K562 (cell line): ENCODE measurements around the gene SHISAL1. TPM values are rescaled to one million over a fixed set of nuclear protein-coding genes. Genes with fewer than 3 reads are reported as not detected.

Experiments used
- ATAC-seq: fragments of 200-7000 bp; cut with Tn5 transposase; 3 replicates; pipeline ENCODE4 v1.9.1; 2020; ENCODE audit warnings: moderate library complexity
- BruUV-seq: library from RNA; stranded (reverse); fragments of 400-500 nt; replicated peaks from 2 replicates; lab custom pipeline; 2021; lab: Mats Ljungman, UMichigan
- CTCF ChIA-PET: fragments of 300-600 bp; formaldehyde crosslinking; extraction: SDS; loops from one replicate; lab custom pipeline; 2021; ENCODE audit warnings: low intra/inter-chr PET ratio; lab: Yijun Ruan, JAX
- POLR2A ChIA-PET: fragments of 300-600, 350-650 bp; sonication (Branson Sonifier 250); formaldehyde crosslinking; extraction: SDS; loops from one replicate; lab custom pipeline; 2021; ENCODE audit warnings: antibody characterized with exemption, inconsistent platforms; lab: Yijun Ruan, JAX
- DNase-seq, 4 experiments: peaks; one replicate each; pipeline versions ENCODE4 v3.0.0 to v3.0.0-alpha.2; 2011 to 2018; ENCODE audit warnings: low spot score in 3 of 4, mixed read lengths in 3 of 4; ENCODE audit errors: extremely low read depth in 1 of 4
- FAIRE-seq: peaks from 2 replicates; lab custom pipeline; 2011; peaks lifted over from hg19 to GRCh38; lab: Jason Lieb, UNC
- H2AFZ ChIP-seq: 2 replicates; pipeline ENCODE4 v1.6.0; 2011; ENCODE audit warnings: low read depth, low read length, control low read depth, inconsistent platforms
- H3K27ac ChIP-seq: fragments of 200-600 bp; 3 replicates; pipeline ENCODE4 v1.8.0; 2011; ENCODE audit warnings: low read depth, mild to moderate bottlenecking, control low read depth, inconsistent platforms, low read length, moderate library complexity, mixed read lengths; ENCODE audit errors: extremely low read depth
- H3K27me3 ChIP-seq, 2 experiments: fragments of 300-600 bp in 1 of 2; 2 replicates in 1 of 2; 3 replicates in 1 of 2; pipeline versions ENCODE4 v1.6.0 to v1.8.0; 2011; ENCODE audit warnings: inconsistent platforms in 2 of 2, low read length in 2 of 2, mild to moderate bottlenecking in 1 of 2, mixed read lengths in 1 of 2, moderate library complexity in 1 of 2; ENCODE audit not compliant: control insufficient read depth in 2 of 2, insufficient read depth in 2 of 2
- H3K36me3 ChIP-seq: fragments of 300-600 bp; 3 replicates; pipeline ENCODE4 v1.8.0; 2011; ENCODE audit warnings: mild to moderate bottlenecking, low read length, inconsistent platforms; ENCODE audit not compliant: control insufficient read depth, insufficient read depth
- H3K4me1 ChIP-seq, 2 experiments: fragments of 200-600 bp in 1 of 2; replicated peaks in 1 of 2; 2 replicates in 1 of 2; 3 replicates in 1 of 2; pipeline versions ENCODE4 v1.5.1 to v1.8.0; 2011; ENCODE audit warnings: inconsistent platforms in 2 of 2, low read length in 2 of 2, mild to moderate bottlenecking in 1 of 2, mixed read lengths in 1 of 2, moderate library complexity in 1 of 2; ENCODE audit not compliant: control insufficient read depth in 2 of 2, insufficient read depth in 2 of 2
- H3K4me2 ChIP-seq: 2 replicates; pipeline ENCODE4 v1.6.1; 2011; ENCODE audit warnings: low read length, control low read depth, inconsistent platforms, mixed read lengths; ENCODE audit not compliant: insufficient read depth
- H3K4me3 ChIP-seq: fragments of 200-600 bp; sonication (generic), shearing (Covaris generic); 2 replicates; pipeline ENCODE4 v1.5.1; 2016; ENCODE audit warnings: control low read depth, inconsistent platforms
- H3K79me2 ChIP-seq: fragments of 200-600 bp; 3 replicates; pipeline ENCODE4 v1.8.0; 2011; ENCODE audit warnings: low read length, inconsistent platforms; ENCODE audit not compliant: control insufficient read depth, insufficient read depth
- H3K9ac ChIP-seq, 2 experiments: 2 replicates each; pipeline versions ENCODE4 v1.6.0 to v1.6.1; 2011; ENCODE audit warnings: low read depth in 2 of 2, low read length in 2 of 2, control low read depth in 1 of 2, inconsistent platforms in 1 of 2, mild to moderate bottlenecking in 1 of 2, mixed read lengths in 1 of 2; ENCODE audit not compliant: insufficient read depth in 1 of 2
- H3K9me1 ChIP-seq: one replicate; pipeline ENCODE4 v1.6.0; 2011; ENCODE audit warnings: inconsistent platforms, mild to moderate bottlenecking, low read length, moderate library complexity; ENCODE audit not compliant: control insufficient read depth, insufficient read depth
- H3K9me3 ChIP-seq: replicated peaks from 2 replicates; pipeline ENCODE4 v1.5.1; 2011; ENCODE audit warnings: low read depth, low read length, inconsistent platforms; ENCODE audit not compliant: control insufficient read depth, insufficient read depth
- H4K20me1 ChIP-seq: replicated peaks from 2 replicates; pipeline ENCODE4 v1.6.1; 2011; ENCODE audit warnings: low read length, inconsistent platforms, mixed read lengths; ENCODE audit not compliant: control insufficient read depth, insufficient read depth
- CBX5 ChIP-seq: IDR thresholded peaks from 2 replicates; pipeline ENCODE4 v1.6.1; 2014; ENCODE audit warnings: low read depth, borderline replicate concordance
- CHD4 ChIP-seq: fragments of 200-600 bp; sonication (generic); IDR thresholded peaks from 3 replicates; pipeline ENCODE4 v1.6.1; 2012; ENCODE audit warnings: low read depth, mild to moderate bottlenecking, mixed read lengths, low read length, inconsistent platforms; ENCODE audit not compliant: insufficient read depth, insufficient replicate concordance, poor library complexity, severe bottlenecking
- GABPA ChIP-seq: fragments of 200-800 bp; sonication (Bioruptor generic); conservative IDR thresholded peaks from 2 replicates; pipeline ENCODE4 v1.6.1; 2016; ENCODE audit warnings: low read depth, missing genetic modification characterization, missing compliant biosample characterization
- MTA1 ChIP-seq: fragments of 450-650 bp; IDR thresholded peaks from 2 replicates; pipeline ENCODE4 v1.6.1; 2017; ENCODE audit warnings: borderline replicate concordance
- SETDB1 ChIP-seq: IDR thresholded peaks from one replicate; pipeline ENCODE4 v1.6.1; 2012; ENCODE audit warnings: low read length, control low read depth, inconsistent platforms
- STAT5A ChIP-seq: IDR thresholded peaks from 2 replicates; pipeline ENCODE4 v1.6.1; 2012; ENCODE audit warnings: low read length, inconsistent platforms, borderline replicate concordance
- TAF9B ChIP-seq: fragments of 450-650 bp; IDR thresholded peaks from 2 replicates; pipeline ENCODE4 v1.6.1; 2018; ENCODE audit warnings: mild to moderate bottlenecking; ENCODE audit not compliant: partially characterized antibody
- THRAP3 ChIP-seq: fragments of 450-650 bp; IDR thresholded peaks from 2 replicates; pipeline ENCODE4 v1.6.1; 2016; ENCODE audit warnings: mild to moderate bottlenecking, inconsistent platforms, borderline replicate concordance
- XRCC4 ChIP-seq: IDR thresholded peaks from one replicate; pipeline ENCODE4 v1.6.1; 2011; ENCODE audit not compliant: insufficient read depth, insufficient read length; ENCODE audit errors: extremely low read depth
- ZNF174 ChIP-seq: fragments of 250-450 bp; sonication (Bioruptor Pico); IDR thresholded peaks from 2 replicates; pipeline ENCODE4 v1.4.0; 2020; ENCODE audit warnings: mild to moderate bottlenecking
- WGBS: fragments of 100-300 bp; shearing (Covaris generic); methylation state at CpG from one replicate; pipeline ENCODE4 v1.1.6; 2016; ENCODE audit warnings: low coverage, mixed read lengths; ENCODE audit not compliant: insufficient coverage; ENCODE audit errors: missing lambda C conversion rate; 5-methylcytosine and 5-hydroxymethylcytosine counted together
- in situ Hi-C: fragments of 300-500 bp; cut with MboI; formaldehyde crosslinking; loops from 4 replicates; pipeline ENCODE4 v1.15.0; 2018; ENCODE audit warnings: inconsistent platforms, mixed read lengths
- intact Hi-C: fragments of 100-400 bp; cut with micrococcal nuclease; formaldehyde crosslinking; loops from 2 replicates; pipeline ENCODE4 v1.14.2; 2022
- polyA plus RNA-seq, 8 experiments: library from polyadenylated mRNA; depleted of rRNA in 4 of 8; stranded (reverse) in 5 of 8; unstranded in 3 of 8; fragments of >200 nt; fragmentation: Nextera tagmentation in 2 of 8; fragmentation: Illumina TruSeq in 1 of 8; extraction: Ambion mirVana in 2 of 8; extraction: Trizol in 1 of 8; gene quantifications; 2 replicates each; pipeline versions ENCODE4 v1.2.1 to v1.2.3, GENCODE V29; 2011 to 2014; ENCODE audit warnings: inconsistent platforms in 1 of 8, missing spikeins in 1 of 8
- total RNA-seq, 7 experiments: library from RNA; depleted of rRNA in 6 of 7; stranded (reverse); fragments of >200 nt in 6 of 7; fragmentation: Illumina TruSeq in 2 of 7; extraction: Trizol in 2 of 7; gene quantifications; 2 replicates each; pipeline versions ENCODE4 v1.2.1 to v1.2.3, GENCODE V29; 2011 to 2021; ENCODE audit warnings: low replicate concordance in 1 of 7
- TF ChIP-seq, protein P1 (sequence below): fragments of 450-650 bp; formaldehyde crosslinking; IDR thresholded peaks from 2 replicates; pipeline ENCODE4 v1.4.0; 2020; ENCODE audit warnings: mild to moderate bottlenecking, mixed read lengths
- TF ChIP-seq, protein P2 (sequence below): fragments of 450-650 bp; formaldehyde crosslinking; IDR thresholded peaks from 2 replicates; pipeline ENCODE4 v1.4.0; 2022; ENCODE audit warnings: mild to moderate bottlenecking, moderate library complexity

Gene SHISAL1
- total and polyA plus RNA-seq, 9 of the 15 experiments (the other 6 are each of a cell fraction or from before 2014, with no cell fraction given) = not detected

DNA sequence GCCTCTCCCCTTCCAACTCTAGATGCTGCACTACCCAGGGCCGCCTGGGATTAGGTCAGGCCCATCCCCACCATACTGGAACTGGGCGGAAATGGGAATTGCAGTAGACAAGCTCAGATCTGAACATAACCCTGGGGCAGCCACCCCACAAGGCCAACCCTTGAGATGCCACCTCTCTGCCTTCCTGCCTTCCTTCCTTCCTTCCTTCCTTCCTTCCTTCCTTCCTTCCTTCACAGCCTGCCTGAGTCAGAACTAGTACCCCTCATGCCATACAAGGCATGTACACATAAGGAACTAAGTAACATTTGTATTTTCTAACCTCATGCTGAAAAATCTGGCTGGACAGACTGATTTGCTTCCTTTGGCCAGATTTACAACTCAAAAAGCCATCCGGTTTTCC is 28.0 kb downstream of the SHISAL1 start (continued):
- TF ChIP-seq XRCC4 = no peak
- TF ChIP-seq, protein P1, sequence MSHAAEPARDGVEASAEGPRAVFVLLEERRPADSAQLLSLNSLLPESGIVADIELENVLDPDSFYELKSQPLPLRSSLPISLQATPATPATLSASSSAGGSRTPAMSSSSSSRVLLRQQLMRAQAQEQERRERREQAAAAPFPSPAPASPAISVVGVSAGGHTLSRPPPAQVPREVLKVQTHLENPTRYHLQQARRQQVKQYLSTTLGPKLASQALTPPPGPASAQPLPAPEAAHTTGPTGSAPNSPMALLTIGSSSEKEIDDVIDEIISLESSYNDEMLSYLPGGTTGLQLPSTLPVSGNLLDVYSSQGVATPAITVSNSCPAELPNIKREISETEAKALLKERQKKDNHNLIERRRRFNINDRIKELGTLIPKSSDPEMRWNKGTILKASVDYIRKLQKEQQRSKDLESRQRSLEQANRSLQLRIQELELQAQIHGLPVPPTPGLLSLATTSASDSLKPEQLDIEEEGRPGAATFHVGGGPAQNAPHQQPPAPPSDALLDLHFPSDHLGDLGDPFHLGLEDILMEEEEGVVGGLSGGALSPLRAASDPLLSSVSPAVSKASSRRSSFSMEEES (CRISPR knock-in tag) = no peak
- TF ChIP-seq GABPA (tag) = no peak
- TF ChIP-seq THRAP3 = no peak
- no peak for TF ChIP-seq CBX5
- TF ChIP-seq, all 486 proteins: peak for 0

DNA sequence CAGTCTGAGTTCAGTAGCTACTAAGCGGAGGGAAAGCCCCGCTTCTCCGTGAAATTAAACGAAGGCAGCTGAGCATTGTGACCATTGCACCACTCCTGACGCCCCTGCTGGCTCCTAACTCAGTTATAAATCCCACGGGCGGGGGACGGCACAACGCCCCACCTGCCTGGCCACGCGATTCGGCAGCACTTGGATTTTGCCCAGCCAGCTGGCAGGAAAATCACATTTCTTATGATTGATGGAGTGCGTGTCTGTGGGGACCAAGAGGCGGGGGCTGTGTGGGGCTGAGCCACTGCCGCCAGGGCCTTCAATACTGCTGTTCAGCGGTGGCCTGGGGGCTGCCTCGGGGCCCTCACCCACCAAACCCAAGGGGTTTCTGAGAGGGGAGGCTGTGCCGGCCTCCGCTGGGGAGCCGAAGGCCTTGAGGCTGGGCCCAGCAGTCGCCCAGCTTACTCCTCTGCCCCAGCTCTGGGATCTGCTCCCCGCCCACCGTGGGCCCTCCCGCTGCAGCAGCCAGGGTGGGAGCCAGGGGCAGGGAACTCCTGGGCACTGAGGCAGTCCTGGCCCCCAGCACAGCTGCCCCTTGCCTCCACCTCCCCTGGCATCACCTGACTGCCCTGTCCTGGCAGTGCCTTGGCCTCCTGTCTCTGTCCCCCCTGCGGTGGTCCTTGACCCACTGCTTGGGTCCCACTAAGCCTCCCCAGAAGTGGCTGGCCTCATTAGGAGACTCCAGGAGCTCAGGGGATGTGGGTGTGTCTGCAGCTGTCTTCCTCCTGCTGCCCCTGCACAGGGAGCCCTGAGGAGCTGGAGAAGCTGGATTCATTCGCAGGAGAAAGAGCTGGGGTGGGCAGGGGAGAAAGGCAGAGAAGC is 30.7 kb downstream of the SHISAL1 start:
- H3K9me3 ChIP-seq = no peaks in the 10 kb centered on the region
- in situ Hi-C loops (no loop called here), intact Hi-C loops (no loop called here)
- no peaks in the 10 kb centered on the region for H3K79me2 ChIP-seq
- no peak for FAIRE-seq
- no peaks in the 10 kb centered on the region for H3K4me1 ChIP-seq
- no peak for DNase-seq
- no peak overlapping the region for H3K9ac ChIP-seq
- ChIA-PET POLR2A (interaction anchor here (1.0 kb wide), 1 partner anchor 376 kb away, joined by 3 read pairs; no protein-coding TSS in a partner anchor), CTCF (no interaction called here)
- H2AFZ ChIP-seq = no peak overlapping the region
- no peaks in the 10 kb centered on the region for H3K9me1 ChIP-seq
- H4K20me1 ChIP-seq = 0 out of 2 replicates have a peak, but pooled peaks cover 6% of the 10 kb centered on the region
- BruUV-seq = no TSS peak
- no peak overlapping the region for H3K4me3 ChIP-seq
- WGBS = 0% methylated on average over 15 of the region's 26 CpGs
- H3K36me3 ChIP-seq = no peaks in the 10 kb centered on the region
- peaks cover 7 to 50% of the 10 kb centered on the region in 2 experiments; a peak in 4 of 5 replicates for H3K27me3 ChIP-seq
- no peak for TF ChIP-seq SETDB1
- no peak for TF ChIP-seq TAF9B
- TF ChIP-seq, protein P2, sequence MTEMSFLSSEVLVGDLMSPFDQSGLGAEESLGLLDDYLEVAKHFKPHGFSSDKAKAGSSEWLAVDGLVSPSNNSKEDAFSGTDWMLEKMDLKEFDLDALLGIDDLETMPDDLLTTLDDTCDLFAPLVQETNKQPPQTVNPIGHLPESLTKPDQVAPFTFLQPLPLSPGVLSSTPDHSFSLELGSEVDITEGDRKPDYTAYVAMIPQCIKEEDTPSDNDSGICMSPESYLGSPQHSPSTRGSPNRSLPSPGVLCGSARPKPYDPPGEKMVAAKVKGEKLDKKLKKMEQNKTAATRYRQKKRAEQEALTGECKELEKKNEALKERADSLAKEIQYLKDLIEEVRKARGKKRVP (CRISPR knock-in tag) = no peak
- no peak for TF ChIP-seq MTA1
- no peak for TF ChIP-seq STAT5A
- TF ChIP-seq ZNF174 (CRISPR knock-in tag) = no peak
- TF ChIP-seq CHD4 = no peak
- no peak for ATAC-seq
- H3K4me2 ChIP-seq = no peak overlapping the region
- H3K27ac ChIP-seq = no peak overlapping the region
